Measurements from ENCODE around the gene TMEM86B.
"Not testable (repeated sequence)": the region's sequence is repeated elsewhere in the genome, so short reads cannot be mapped to it uniquely, and the experiment has no call there.

Gene TMEM86B

DNA sequence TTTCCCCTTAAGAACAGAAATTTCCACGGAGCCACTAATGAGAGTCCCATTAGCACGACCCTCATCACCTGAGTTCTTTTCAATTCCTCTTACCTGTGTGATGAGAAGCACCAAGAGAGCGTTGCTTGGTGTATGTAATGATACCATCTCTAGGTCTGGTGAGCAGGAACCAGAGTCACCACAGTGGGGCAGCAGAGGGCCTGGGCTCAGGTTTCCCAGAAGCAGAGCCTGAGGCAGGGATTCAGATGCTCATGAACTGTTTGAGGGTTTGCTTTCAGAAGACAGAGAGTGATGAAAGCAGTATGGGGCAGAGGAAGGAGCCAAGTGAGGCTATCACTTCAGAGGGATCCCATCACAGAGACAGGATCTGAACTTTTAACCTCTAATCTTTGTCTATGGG is 16.1 kb downstream of the TMEM86B start:
- TF ChIP-seq, protein P1, sequence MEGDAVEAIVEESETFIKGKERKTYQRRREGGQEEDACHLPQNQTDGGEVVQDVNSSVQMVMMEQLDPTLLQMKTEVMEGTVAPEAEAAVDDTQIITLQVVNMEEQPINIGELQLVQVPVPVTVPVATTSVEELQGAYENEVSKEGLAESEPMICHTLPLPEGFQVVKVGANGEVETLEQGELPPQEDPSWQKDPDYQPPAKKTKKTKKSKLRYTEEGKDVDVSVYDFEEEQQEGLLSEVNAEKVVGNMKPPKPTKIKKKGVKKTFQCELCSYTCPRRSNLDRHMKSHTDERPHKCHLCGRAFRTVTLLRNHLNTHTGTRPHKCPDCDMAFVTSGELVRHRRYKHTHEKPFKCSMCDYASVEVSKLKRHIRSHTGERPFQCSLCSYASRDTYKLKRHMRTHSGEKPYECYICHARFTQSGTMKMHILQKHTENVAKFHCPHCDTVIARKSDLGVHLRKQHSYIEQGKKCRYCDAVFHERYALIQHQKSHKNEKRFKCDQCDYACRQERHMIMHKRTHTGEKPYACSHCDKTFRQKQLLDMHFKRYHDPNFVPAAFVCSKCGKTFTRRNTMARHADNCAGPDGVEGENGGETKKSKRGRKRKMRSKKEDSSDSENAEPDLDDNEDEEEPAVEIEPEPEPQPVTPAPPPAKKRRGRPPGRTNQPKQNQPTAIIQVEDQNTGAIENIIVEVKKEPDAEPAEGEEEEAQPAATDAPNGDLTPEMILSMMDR (IDR thresholded peaks at IDR 0.05; ENCODE audit: borderline replicate concordance, insufficient read depth, low read depth, low read length), result peak; percentile 69
- no peak overlapping the region for H3K4me3 ChIP-seq (ENCODE audit: low read depth, low read length)

DNA sequence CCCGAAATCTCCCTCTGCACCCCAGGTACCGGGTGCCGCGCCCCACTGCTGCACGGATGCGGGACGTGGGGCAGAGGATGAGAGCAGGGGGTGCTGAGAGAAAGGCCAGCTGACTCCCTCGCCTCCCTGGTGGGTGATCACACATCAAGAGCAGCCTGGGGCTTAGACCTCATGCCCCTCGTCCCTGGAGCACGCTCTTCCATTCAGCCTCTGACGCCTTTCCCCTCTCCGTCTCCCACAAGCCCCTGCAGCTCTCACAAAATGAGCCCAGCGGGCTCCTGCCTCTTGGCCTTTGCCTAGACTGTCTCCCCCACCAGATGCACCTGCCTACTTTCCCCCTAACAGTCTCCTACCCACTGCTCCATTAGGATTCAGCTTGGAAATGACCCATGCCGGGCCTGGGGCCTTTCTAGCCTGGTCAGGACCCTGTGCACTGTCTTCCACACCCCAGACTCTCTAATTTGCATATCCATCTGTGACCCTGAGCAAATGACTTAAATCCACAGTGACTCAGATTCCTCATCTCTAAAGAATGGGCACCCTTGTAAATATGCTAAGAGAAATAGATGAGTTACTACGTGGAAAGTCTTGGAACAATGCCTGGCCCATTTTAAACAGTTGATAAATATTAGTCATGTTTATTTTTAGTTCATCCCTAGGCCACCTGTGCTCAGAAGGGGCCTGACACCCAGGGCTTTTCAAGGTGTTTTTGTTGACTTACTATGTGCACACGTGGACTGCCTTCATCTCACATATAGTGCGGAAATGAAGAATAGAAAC is 18.7 kb downstream of the TMEM86B start:
- TF ChIP-seq, protein P1 (IDR thresholded peaks at IDR 0.05; ENCODE audit: borderline replicate concordance, insufficient read depth, low read depth, low read length), result no peak
- H3K4me3 ChIP-seq (ENCODE audit: low read depth, low read length), result no peak overlapping the region

DNA sequence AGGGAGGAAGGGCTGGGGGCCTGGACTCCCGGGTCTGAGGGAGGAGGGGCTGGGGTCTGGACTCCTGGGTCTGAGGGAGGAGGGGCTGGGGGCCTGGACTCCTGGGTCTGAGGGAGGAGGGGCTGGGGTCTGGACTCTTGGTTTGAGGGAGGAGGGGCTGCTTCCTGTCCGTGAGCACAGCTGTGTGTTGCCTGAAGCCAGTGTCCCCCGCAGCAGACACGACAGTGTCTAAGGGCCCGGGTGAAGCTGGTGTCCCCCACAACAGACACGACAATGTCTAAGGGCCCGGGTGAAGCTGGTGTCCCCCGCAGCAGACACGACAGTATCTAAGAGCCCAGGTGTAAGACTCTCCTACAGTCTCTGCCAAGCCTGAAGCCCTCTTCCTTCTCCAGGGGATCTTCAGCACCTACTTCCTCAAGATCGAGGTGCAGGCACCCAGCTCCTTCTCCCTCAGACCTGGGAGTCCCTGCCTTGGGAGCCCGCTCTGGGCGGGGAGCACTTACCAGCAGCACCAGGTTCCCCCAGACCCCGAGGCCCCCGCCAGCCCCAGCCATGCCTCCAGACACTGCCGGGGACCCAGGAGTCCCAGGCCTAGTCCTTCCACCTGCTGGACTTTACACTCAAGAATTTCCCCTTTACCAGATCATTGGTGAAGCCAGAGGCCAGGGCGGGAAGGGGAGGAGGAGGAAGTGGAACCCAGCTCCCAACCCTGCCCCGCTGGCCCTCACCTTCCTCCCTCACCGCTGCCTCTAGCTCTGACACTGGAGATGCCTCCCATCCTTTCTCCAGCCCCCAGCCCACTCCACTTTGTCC is 19.5 kb downstream of the TMEM86B start, which contains the start of gene PTPRH:
PTPRH (minus strand) TSS at position 622 of the 813 bp plus-strand sequence; CDS start at position 554, 68 bp downstream.
- H3K4me3 ChIP-seq (ENCODE audit: low read depth, low read length), result no peak within 1 kb of the TSS
- TF ChIP-seq, protein P1 (IDR thresholded peaks at IDR 0.05; ENCODE audit: borderline replicate concordance, insufficient read depth, low read depth, low read length), result no peak

GRCh38 chr19:55206664-55207500 is 21.7 kb downstream of the TMEM86B start:
- H3K4me3 ChIP-seq (ENCODE audit: low read depth, low read length), result no peak overlapping the region
- TF ChIP-seq, protein P1 (IDR thresholded peaks at IDR 0.05; ENCODE audit: borderline replicate concordance, insufficient read depth, low read depth, low read length), result no peak

GRCh38 chr19:55202199-55202598 is 26.4 kb downstream of the TMEM86B start:
- H3K4me3 ChIP-seq (ENCODE audit: low read depth, low read length), result not testable (repeated sequence)
- TF ChIP-seq, protein P1 (IDR thresholded peaks at IDR 0.05; ENCODE audit: borderline replicate concordance, insufficient read depth, low read depth, low read length), result peak; percentile 17; the same call in 1 of the 2 replicates

GRCh38 chr19:55199620-55200204 is 28.9 kb downstream of the TMEM86B start:
- TF ChIP-seq, protein P1 (IDR thresholded peaks at IDR 0.05; ENCODE audit: borderline replicate concordance, insufficient read depth, low read depth, low read length), result no peak
- no peak overlapping the region for H3K4me3 ChIP-seq (ENCODE audit: low read depth, low read length)

All from GM12875 (cell line).